ENCODE measurements around the gene OR8B4.
"Not testable (repeated sequence)": the region's sequence is repeated elsewhere in the genome, so short reads cannot be mapped to it uniquely, and the experiment has no call there.

OR8B4 gene

GRCh38 chr11:124409906-124410305 lies 14.8 kb downstream of the OR8B4 start:
- in situ Hi-C loops (cut with HindIII; ENCODE audit: low sequenced_read_pairs), result no loop called here

DNA sequence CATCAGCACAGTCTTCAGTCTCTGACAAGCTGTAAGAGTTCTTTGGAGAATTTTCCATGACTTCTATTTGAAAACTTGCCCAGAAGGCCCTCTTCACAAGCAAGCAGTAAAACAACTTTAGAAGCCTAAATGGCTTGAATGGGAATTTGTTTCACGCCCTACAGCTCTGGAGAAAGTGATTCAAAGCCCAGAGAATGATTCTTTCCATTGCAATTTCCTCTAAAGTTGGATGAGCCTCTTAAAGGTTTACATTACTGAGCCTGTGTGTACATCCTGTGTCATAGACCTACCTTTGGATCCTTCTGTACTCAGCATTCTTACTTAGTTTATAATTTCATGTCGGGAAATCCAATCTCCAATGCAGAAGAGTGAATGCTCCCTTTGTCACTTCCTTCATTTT lies 19.1 kb downstream of the OR8B4 start:
- in situ Hi-C loops (cut with HindIII; ENCODE audit: low sequenced_read_pairs), result no loop called here

GRCh38 chr11:124403186-124403585 lies 21.5 kb downstream of the OR8B4 start:
- in situ Hi-C loops (cut with HindIII; ENCODE audit: low sequenced_read_pairs), result not testable (repeated sequence)

DNA sequence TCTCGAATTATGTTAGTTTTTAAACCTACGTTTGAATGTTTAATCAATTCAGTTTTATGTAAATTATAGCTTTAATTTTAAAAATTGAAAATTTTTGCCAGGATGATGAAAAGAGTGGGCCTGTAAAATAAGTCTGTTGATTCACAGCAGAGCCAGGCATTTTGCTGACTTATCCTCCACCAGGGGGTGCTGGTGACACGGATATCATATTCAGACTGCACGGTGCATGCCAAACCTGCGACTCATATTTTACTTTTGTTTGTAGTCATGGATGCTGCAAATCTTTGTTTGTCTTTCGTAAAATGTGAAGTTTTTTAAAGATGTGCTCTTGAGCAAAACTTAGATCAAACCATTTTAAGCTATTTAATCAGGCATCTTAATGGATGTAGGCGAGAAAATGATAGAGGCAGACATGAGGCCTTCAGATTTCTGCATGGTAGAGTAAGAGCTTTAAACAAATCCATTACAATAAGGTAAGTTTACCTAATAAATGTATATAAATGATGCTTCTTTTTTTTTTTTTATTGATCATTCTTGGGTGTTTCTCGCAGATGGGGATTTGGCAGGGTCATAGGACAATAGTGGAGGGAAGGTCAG lies 22.2 kb downstream of the OR8B4 start:
- in situ Hi-C loops (cut with HindIII; ENCODE audit: low sequenced_read_pairs), result no loop called here

- in situ Hi-C loops (cut with HindIII; ENCODE audit: low sequenced_read_pairs), result no loop called here
Observed at GRCh38 chr11:124398924-124399323, 25.7 kb downstream of the OR8B4 start, which contains the start of gene OR8B3. OR8B3 (minus strand) TSS chr11:124399024; CDS start chr11:124397351, 1,673 bp downstream.

- in situ Hi-C loops (cut with HindIII; ENCODE audit: low sequenced_read_pairs), result not testable (repeated sequence)
Observed at GRCh38 chr11:124396847-124397246, 27.8 kb downstream of the OR8B4 start.

DNA sequence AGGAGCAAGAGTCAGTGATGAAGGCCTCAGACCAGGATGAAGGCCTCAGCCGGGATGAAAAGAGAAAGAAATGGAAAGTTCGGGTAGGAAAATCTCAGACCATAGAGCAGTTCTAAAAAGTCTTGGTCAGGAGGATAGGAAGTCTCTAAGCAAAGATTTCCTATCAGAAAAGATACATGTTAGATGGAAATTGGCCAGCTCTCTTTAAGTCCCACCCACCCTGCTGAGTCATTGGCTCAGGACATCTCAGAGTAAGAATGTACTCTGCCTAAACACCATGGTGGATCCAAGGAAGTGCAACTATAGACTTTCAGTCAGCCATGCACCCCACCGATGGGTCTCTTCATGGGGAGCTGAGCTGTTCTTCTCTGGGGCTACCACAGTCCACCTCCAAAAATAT lies 30.3 kb downstream of the OR8B4 start:
- in situ Hi-C loops (cut with HindIII; ENCODE audit: low sequenced_read_pairs), result no loop called here

DNA sequence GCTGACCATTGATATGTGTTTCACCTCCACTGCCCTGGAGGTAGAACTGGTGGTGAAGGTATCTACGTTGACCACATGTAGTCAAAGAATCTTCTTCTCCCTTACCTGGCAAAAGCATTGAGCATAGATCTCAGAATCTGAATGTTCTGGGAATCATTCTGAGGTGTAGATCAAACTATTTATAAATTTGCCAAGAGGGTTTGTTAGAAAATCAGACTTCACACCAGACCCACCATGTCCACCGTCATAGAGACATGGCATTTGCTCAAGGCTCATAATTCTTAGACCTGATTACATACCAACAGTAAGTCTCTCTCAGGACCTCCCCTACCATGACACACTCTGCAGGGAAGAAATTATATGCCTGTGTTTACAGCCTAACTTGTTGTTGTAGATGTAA lies 40.3 kb downstream of the OR8B4 start, which contains the start of gene OR8B2:
OR8B2 (minus strand) TSS at position 101 of the 400 bp plus-strand sequence. CDS start 1,156 bp downstream, outside the sequence.
- in situ Hi-C loops (cut with HindIII; ENCODE audit: low sequenced_read_pairs), result no loop called here

DNA sequence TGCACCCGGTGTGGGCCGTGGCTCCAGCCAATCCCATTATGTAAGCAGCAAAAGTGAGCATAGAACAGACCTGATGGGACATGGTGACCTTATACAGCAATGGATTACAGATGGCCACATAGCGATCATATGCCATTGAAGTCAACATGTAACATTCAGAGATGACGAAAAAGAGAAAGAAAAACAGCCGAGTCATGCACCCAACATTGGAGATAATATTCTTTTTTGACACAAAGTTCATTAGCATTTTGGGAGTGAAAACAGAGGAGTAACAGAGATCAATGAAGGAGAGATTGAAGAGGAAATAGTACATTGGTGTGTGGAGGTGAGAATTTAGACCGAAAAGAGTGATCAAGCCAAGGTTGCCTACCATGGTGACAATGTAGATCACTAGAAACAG lies 41.8 kb downstream of the OR8B4 start:
- in situ Hi-C loops (cut with HindIII; ENCODE audit: low sequenced_read_pairs), result not testable (repeated sequence)

DNA sequence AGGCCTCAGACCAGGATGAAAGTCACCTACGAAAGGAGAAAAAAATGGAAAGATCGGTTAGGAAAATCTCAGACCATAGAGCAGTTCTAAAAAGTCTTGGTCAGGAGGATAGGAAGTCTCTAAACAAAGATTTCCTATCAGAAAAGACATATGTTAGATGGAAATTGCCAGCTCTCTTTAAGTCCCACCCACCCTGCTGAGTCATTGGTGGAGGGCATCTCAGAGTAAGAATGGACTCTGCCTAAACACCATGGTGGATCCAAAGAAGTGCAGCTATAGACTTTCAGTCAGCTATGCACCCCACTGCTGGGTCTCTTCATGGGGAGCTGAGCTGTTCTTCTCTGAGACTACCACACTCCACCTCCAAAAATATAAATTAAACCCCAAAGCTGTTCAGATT lies 44.1 kb downstream of the OR8B4 start:
- in situ Hi-C loops (cut with HindIII; ENCODE audit: low sequenced_read_pairs), result no loop called here

GRCh38 chr11:124376280-124376679 lies 48.4 kb downstream of the OR8B4 start:
- in situ Hi-C loops (cut with HindIII; ENCODE audit: low sequenced_read_pairs), result no loop called here
